Hepatocyte (in vitro differentiated cells): ENCODE measurements around the gene TAAR6.

ENCODE experiments used
- EZH2 ChIP-seq: fragments of 200-600 bp; sonication (generic); IDR thresholded peaks from 2 replicates; pipeline ENCODE4 v1.6.1; 2016; ENCODE audit warnings: antibody characterized with exemption, mild to moderate bottlenecking, borderline replicate concordance
- TF ChIP-seq, protein P1 (sequence below): fragments of 200-600 bp; sonication (generic); IDR thresholded peaks from 2 replicates; pipeline ENCODE4 v1.5.1; 2016; ENCODE audit warnings: antibody characterized with exemption, mild to moderate bottlenecking; ENCODE audit not compliant: poor library complexity

- TF ChIP-seq, protein P1, sequence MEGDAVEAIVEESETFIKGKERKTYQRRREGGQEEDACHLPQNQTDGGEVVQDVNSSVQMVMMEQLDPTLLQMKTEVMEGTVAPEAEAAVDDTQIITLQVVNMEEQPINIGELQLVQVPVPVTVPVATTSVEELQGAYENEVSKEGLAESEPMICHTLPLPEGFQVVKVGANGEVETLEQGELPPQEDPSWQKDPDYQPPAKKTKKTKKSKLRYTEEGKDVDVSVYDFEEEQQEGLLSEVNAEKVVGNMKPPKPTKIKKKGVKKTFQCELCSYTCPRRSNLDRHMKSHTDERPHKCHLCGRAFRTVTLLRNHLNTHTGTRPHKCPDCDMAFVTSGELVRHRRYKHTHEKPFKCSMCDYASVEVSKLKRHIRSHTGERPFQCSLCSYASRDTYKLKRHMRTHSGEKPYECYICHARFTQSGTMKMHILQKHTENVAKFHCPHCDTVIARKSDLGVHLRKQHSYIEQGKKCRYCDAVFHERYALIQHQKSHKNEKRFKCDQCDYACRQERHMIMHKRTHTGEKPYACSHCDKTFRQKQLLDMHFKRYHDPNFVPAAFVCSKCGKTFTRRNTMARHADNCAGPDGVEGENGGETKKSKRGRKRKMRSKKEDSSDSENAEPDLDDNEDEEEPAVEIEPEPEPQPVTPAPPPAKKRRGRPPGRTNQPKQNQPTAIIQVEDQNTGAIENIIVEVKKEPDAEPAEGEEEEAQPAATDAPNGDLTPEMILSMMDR = no peak
- no peak for TF ChIP-seq EZH2
Observed at GRCh38 chr6:132548746-132549463, 21.2 kb upstream of the TAAR6 start.
